OCI-M1 (cell line): ENCODE measurements around the gene ATP9B.

Experiments
- DNase-seq: peaks from one replicate; lab custom pipeline; 2025; lab: John Stamatoyannopoulos, UW

ATP9B gene

DNA sequence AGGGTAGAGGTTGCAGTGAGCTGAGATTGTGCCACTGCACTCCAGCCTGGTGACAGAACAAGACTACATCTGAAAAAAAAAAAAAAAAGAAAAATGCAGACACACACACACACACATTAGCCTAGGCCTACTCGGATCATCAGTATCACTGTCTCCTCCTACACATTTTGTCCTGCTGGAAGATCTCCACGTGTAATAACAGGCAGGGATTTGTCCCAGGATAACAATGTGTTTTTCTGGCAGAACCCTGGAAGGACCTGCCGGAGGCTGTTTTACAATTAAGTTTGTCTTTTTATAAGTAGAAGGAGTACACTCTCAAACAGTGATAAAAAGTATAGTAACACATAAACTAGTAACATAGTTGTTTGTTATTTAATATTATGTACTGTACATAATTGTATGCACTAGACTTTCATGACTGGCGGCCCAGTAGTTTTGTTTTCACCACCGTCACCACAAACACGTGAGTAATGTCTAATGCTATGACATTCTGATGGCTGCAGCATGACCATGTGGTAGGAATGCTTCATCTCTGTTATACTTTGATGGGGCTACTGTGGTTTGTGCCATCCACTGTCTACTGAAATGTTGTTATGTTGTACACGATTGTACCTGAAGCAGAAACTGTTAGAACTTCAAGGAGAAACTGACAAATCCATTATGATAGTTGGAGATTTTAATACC is 130.6 kb downstream of the ATP9B start:
- DNase-seq = no peak

DNA sequence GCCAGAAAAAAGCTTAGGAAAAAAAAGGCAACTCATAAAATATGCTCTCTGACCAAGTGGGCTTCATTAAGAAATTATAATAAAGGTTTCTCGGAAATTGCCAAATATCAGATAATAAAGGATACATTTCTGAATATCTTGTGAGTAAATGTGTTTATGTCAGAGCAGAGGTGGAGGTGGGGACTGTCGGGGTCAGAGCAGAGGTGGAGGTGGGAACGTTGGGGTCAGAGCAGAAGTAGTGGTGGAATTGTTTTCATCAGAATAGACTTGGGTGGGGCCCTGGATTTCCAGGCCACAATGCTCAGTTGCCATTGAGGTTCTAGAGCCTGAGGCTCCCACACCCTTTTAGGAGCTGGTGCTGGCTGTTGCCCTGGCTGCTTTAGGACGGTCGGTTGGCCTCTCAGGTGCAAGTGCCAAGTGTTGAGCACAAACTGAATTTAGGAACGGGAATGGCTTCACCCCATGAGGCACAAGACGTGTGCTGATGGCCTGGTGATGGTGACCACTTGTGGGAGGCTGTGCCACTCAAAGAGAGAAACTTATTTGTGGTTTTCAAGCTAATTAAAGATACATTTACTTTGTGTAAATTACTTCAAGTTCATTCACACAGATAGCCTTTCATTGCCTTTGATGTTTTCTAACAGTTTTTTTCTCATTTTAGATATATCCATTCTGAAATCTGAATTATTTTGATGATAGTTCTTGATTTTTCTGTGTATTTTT is 131.5 kb downstream of the ATP9B start:
- DNase-seq = peak; percentile 2

DNA sequence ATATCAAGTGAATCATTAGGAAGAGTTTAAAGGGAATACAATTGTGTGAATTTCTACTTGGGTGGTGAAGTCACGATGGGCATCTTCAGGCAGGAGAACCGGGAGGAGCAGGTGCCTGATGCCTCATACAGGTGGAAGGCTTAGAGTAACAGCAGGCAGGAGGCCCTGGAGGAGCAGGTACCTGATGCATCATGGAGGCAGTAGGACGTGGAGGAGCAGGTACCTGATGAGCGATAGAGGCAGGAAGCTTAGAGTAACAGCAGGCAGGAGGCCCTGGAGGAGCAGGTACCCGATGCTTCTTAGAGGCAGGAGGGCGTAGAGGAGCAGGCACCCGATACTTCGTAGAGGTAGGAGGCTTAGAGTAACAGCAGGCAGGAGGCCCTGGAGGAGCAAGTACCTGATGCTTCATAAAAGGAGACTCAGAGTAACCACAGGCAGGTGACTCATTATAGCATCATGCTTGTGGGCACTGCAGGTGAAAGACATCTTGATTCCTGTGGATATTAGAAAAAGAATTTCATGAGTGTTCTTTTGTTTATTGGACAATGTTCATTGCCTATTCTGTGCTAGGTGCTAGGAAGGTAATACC is 133.9 kb downstream of the ATP9B start:
- DNase-seq = no peak

GRCh38 chr18:79204889-79205807 is 136.0 kb downstream of the ATP9B start:
- DNase-seq = no peak

GRCh38 chr18:79206444-79206843 is 137.2 kb downstream of the ATP9B start:
- DNase-seq = no peak

DNA sequence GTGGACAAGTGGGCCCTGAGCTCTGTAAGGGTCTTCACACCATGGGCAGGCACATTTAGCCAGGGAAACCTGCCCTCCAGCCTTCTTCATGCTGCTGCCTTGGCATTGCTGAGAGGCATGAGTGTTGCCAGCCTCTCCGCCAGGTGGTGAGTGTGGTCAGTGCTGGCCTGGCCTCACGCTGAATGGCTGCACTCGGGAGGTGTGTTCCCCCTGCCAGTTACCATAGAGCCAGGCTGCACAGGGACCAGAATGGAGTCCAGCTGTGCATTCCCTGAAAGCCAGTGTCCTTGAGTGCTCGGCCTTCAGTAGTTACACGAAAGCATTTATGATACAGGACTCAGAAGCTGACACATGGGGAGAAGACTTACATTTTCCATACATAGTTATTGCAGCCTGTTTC is 139.7 kb downstream of the ATP9B start:
- DNase-seq = no peak

DNA sequence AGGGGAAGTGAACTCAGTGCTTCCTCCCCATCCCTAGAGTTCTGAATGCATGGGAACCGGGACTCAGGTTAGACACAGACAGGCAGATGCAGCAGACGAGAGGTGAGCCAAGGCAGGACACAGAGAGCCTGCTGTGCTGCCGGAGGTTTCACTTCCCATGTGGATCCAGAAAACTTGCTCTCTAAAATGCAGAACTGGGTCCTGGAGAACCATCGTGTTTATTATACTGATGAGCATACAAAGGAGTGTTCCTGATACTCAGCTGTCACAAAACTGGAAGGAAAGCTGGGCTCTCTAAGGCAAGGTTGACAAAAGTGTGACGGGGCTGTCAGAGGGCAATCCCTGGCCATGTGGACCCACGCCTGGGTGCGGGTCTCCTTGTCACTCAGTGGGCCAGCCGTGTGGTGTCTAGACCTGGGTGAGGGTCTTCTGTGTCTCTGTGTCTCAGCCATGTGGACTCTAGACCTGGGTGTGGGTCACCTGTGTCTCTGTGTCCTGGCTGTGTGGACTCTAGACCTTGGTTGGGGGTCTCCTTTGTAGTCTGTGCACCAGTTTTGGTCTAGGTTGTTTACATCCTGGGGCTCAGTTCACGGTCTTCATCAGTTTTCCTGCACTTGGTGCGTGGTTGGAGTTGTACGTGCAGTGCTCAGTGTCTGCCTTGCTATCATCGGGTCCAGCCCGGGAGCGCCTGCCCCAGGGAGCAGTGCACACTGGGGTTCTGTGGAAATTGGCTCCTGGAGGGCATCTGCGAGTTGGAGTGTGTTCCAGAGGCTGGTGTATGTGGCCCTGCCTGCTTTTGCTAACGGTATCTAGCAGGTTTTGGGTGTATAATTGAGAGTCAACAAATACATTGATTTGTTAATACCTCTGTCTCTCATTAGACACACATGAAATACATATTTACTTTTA is 141.1 kb downstream of the ATP9B start:
- DNase-seq = no peak

- DNase-seq = peak; percentile 75
These were observed 142.7 kb downstream of the ATP9B start for GRCh38 chr18:79211844-79212243.

DNA sequence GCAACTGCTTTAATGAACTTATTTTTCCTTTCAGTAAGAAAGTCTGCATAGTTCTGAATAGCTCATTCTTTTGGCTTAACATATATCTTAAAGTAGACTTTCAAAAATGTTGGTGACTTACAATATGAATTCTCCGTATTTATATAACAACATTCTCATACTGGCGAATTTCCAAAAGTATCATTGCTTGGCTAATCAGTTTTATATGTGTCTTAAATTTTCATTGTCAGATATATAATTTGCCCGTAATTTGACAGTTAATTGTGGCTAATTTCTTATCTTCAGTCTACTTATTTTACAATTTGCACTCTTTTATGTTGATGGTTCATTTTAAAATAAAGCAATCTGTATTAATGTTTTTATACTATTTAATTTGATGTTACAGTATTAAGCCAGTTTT is 144.9 kb downstream of the ATP9B start:
- no peak for DNase-seq

DNA sequence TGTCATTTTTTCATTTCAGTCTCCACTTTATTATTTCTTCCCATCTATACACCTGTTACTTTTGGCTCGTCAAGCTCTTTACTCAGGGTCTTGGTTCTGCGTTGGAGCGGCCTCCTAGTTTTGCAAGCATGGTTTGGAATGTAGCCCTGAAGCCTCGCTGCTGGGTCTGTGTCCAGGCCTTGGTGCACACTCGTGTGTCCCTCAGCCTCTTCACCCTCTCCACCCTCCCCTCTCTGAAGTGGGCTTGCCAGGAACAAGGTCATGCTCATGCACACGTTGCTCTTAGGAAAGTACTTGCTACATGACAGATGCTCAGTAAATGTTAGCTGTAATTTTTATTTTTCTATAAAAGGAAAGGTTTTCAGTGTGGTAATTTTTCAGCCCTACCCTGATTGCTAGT is 147.0 kb downstream of the ATP9B start:
- DNase-seq = no peak

DNA sequence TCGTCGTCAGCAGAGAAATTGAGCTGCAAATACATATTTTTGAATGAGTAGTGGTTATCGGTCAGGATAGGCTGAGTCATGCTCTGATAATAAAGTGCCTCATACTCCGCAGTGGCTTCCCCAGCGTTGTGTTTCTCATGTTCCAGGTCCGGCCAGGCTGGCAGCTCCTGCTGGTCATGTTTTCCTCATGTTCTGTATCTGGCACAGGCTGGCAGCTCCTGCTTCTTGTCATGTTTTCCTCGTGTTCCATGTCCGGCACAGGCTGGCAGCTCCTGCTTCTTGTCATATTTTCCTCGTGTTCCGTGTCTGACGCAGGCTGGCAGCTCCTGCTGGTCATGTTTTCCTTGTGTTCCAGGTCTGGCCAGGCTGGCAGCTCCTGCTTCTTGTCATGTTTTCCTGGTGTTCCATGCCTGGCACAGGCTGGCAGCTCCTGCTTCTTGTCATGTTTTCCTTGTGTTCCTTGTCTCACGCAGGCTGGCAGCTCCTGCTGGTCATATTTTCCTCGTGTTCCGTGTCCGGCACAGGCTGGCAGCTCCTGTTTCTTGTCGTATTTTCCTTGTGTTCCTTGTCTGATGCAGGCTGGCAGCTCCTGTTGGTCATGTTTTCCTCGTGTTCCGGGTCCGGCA is 148.9 kb downstream of the ATP9B start:
- peak; percentile 21 for DNase-seq

- peak; percentile 31 for DNase-seq
These were observed 149.5 kb downstream of the ATP9B start for GRCh38 chr18:79218605-79219190.

- DNase-seq = no peak
These were observed 151.9 kb downstream of the ATP9B start for GRCh38 chr18:79221136-79221535.

DNA sequence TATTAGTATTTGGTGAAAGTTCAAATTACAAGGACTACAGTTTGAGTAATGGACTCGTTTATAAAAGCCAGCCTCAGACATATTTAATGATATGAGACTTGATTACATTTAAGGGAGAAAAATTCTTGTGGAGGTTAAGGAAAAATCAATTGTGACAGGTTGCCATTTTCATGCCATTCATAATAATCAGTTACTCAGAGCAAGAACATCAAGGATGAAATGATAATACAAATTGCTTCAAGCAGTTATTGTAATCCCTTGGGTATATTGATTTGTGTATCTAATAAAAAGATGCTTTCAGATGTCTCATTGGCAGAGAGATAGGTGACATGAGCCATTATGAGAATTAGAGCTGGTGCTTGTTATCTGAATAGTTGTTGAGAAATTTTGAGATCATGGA is 153.6 kb downstream of the ATP9B start:
- DNase-seq = no peak

- no peak for DNase-seq
These were observed 154.2 kb downstream of the ATP9B start for GRCh38 chr18:79223431-79223830.

DNA sequence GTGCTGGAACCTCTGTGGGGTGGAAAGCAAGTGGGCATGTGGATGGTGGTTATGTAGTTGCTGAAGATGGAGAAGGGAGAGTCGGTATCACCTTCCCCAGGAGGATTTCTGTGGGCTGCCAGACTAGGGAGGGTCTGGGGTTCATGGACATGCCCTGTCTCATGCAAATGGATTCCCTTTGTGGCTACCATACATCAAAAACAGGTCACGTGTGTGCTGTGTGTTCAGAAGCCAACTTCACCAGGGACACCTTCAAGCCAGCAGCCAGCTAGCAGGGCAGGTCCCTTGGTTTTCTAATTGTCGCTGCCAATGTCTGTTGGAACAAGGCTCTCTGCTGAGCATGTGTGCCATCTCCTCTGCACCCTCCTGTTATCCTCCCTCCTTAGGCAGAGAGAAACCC is 155.2 kb downstream of the ATP9B start:
- DNase-seq = no peak

DNA sequence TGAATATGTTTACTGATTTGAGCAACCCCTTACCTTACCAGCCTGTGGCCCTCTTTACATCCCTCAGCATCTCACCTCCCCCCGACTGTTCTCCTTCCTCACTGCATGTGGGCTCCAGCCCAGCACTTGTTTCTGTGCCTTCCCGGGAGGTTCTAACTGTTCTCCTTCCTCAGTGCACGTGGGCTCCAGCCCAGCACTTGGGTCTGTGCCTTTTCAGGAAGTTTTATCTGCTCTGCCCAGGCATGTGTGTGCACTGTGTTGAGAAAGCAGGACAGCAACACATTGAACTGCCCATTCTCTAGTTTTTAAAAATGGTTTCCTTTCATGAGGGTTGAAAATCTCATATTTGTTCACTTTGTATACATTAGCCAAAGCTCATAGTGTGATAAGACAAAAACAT is 158.4 kb downstream of the ATP9B start:
- peak; percentile 70 for DNase-seq

GRCh38 chr18:79229431-79229830 is 160.2 kb downstream of the ATP9B start:
- DNase-seq = no peak

- peak; percentile 71 for DNase-seq
These were observed 165.2 kb downstream of the ATP9B start for GRCh38 chr18:79234438-79234837.

DNA sequence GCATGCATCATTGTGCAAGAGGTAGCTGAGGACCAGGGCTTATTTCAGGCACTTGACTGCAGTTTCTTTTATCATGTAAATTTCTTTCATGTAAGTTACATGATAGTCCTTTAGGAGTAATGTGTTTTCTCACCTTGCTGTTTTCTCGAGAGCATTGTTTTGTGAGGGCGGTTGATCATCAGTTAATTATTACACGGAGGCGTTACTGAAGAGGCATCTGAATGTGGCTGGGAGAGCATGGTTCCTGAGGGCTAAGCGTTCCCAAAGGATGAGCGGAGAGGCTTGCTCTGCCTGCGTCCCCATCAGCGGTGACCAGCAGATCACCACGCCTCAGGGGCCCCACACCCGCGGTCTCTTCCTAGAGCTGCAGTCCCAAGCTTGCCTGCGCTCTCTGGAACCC is 170.4 kb downstream of the ATP9B start:
- no peak for DNase-seq
